Measurements from ENCODE around the gene ANKRD63.

Gene ANKRD63

DNA sequence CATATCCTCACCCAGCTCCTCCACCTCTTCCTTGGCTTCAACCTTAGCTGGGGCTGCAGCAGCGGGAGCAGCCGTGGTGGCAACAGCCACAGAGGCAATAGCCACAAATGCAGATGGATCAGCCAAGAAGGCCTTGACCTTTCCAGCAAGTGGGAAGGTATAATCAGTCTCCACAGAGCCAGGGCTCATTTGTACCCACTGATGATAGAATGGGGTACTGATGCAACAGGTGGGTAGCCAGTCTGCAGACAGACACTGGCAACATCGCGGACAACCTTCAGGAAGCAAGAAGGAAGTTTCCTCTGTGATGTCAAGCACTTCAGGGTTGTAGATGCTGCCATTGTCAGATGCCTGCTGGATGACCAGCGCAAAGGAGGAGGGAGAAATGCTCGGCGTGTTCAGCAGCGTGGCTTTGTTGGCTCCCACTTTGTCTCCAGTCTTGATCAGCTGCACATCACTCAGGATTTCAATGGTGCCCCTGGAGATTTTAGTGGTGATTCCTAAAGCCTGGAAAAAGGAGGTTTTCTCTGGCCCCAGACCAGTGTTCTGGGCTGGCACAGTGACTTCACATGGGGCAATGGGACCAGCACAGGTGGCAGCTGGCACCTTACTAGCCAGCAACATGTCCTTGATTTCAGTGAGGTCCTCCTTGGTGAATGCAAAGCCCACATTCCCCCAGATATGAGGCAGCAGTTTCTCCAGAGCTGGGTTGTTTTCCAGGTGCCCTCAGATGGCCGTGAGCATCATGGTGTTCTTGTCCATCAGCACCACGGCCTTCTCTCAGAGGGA is 29.7 kb upstream of the ANKRD63 start:
- no peak for DNase-seq

DNA sequence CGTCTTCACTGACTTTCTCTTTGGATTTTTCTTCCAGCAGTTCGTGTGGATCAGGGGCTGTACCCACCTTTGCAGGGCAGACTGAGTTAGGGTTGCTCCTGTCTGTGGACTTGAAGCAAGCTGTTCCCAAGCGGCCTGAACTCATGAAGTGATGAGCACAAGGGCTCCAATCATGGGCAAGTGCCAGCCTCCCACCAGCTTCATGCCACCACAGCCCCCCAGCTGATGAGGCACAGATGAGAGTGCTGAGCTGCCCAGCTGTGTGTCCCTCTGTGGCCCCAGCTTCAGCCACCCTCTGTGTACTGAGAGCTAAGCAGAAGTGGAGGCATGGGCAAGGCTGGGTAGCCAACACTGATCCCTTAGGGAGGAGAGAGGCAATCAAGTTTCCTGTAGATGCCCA is 28.1 kb upstream of the ANKRD63 start:
- DNase-seq, result no peak

- DNase-seq, result peak in 2 of 4 experiments; percentile 43 to 57
Observed at GRCh38 chr15:40310001-40310959, 27.4 kb upstream of the ANKRD63 start.

GRCh38 chr15:40309344-40309862 is 26.5 kb upstream of the ANKRD63 start:
- DNase-seq, result no peak

DNA sequence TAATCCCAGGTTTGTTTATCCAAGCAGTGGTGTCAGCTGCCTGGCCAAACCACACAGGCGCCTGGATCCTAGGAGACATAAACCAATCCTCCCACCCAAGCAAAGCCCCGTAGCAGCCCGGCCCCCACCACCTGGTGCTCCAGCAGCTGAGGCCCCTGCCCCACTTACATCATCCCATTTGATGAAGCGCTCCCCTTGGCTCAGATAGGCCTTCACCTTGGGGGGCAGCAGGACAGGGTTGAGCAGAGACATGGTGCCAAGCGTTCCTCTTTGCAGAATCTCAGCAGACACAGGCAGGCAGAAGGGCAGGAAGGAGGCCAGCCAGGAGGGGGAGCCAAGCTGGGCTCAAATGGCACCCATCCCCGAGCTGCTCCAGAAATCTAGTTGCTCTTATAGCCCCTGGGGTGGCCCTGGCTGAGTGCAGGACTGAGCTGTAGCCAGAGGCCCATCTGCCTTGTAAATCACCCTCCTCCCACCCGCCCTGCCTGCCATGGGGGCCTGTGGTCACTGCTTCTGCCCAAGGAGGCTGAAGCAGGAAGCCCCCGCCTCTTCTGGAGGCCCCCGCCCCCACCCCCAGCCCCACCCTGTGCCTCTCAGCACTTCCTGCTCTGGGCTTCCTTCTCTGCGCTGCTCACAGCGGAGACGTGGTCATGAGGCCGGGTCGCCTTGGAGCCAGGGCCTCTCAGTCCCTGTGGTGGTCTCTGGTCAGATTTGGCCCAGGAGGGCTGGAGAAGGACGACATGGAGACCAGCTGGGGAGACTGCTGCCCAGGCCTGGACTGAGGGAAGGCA is 24.8 kb upstream of the ANKRD63 start, which contains the start of gene PLCB2:
TSS of gene PLCB2 (minus strand) at position 515 of the 791 bp plus-strand sequence. CDS start at position 252, 263 bp downstream.
- peak in 3 of 4 experiments; percentile 36 to 67 (median 64) for DNase-seq

- no peak for DNase-seq
Observed at GRCh38 chr15:40306908-40307307, 24.0 kb upstream of the ANKRD63 start.

DNA sequence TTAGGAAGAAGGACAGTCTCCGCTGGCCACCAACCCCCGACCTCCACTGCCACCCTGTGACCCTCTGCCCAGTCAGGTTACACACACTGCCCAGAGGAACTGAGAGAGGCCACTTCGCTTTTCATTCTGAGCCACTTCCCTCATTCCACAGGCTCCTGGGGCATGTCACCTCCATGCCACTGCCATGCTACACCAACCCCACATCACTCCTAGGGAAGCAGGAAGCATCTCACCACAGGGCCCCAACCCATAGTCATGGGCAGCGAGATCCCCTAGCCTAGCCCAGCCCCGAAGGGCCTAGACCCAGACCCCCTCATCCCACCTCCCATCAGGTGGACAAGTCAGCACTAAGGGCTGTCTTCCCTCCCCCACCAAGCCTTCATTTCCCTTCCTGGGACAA is 23.5 kb upstream of the ANKRD63 start:
- no peak for DNase-seq

- DNase-seq, result no peak
Observed at GRCh38 chr15:40305281-40305680, 22.4 kb upstream of the ANKRD63 start.

GRCh38 chr15:40303576-40303975 is 20.7 kb upstream of the ANKRD63 start:
- no peak for DNase-seq

GRCh38 chr15:40302981-40303380 is 20.1 kb upstream of the ANKRD63 start:
- DNase-seq, result no peak

GRCh38 chr15:40302288-40302886 is 19.5 kb upstream of the ANKRD63 start:
- no peak for DNase-seq

GRCh38 chr15:40301467-40302179 is 18.8 kb upstream of the ANKRD63 start:
- DNase-seq, result no peak

GRCh38 chr15:40300771-40301170 is 17.9 kb upstream of the ANKRD63 start:
- DNase-seq, result no peak

DNA sequence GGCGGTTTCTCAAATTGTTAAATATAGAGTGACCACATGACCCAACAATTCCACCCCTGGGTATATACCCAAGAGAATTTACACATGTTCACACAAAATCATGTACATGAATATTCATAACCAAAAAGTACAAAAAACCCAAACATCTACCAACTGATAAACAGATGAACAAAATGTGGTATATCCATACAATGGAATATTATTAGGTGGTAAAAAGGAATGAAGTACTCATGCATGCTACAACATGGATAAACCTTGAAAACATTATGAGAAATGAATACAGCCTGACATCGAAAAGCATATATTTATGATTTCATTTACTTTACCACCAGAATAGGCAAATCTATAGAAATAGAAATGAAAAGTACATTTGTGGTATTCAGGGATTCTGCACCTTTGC is 17.5 kb upstream of the ANKRD63 start:
- DNase-seq, result no peak

DNA sequence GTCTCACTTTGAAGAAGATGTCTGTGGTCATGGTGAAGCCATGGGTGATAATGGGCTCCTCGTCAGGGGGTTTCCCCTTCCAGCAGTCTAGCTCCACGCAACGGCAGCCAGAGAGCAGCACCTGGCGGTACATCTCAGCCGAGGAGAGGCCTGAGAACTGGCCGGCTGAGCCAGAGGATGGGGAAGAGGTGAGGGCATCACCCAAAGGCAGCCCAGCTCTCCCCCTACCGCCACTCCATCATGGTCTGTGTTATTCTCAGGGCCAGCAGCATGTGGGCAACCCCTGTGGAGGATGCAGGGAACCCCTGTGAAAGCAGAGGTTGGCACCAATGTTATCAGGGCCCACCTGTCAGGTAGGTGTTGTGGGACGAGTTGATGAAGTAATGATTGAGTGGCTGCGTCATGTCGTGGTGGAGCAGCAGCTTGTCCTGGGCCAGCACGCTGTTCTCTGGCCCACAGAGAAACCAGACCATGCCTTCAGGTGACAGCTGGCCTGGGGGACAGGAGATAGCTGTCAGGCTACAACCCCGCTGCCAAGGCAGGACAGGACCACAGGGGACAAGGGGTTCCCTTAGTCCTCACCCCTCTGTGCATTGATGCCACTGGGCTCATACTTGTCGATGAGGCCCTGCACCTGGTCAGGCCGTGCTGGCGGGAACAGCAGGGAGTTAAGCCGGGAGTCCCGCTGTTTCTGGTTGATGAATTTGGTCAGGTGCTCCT is 15.5 kb upstream of the ANKRD63 start:
- DNase-seq, result no peak

- DNase-seq, result no peak
Observed at GRCh38 chr15:40297356-40297755, 14.5 kb upstream of the ANKRD63 start.

DNA sequence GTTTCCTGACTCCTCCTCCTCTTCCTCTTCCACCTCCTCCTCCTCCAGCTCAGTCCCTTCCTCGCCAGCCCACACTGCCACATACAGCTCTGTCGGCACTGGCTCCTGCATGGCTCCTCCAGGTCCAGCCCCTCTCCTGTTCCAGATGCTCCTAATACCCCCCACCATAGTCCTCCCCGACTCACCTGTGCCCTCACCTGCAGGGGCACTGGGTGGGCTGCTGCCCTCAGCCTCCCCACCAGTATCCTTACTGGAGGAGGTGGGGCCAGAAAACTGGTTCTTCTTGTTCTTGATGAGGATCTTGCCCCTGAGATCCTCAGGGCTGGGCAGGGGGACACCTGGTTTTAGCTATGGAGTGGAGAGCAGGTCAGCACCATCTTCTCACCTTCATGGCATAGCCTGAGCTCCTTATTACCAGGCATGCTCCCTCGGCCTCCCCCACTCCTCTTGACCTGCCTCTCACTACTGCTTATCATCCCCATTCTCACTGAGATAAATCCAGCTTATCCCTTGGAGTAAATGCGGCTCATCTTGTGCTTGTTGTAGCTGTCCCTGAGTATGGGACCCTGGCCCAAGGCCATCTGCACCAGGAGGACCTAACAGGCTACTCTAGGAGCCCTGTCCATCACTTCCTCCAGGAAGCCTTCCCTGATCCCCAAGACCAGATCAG is 13.8 kb upstream of the ANKRD63 start:
- DNase-seq, result no peak

DNA sequence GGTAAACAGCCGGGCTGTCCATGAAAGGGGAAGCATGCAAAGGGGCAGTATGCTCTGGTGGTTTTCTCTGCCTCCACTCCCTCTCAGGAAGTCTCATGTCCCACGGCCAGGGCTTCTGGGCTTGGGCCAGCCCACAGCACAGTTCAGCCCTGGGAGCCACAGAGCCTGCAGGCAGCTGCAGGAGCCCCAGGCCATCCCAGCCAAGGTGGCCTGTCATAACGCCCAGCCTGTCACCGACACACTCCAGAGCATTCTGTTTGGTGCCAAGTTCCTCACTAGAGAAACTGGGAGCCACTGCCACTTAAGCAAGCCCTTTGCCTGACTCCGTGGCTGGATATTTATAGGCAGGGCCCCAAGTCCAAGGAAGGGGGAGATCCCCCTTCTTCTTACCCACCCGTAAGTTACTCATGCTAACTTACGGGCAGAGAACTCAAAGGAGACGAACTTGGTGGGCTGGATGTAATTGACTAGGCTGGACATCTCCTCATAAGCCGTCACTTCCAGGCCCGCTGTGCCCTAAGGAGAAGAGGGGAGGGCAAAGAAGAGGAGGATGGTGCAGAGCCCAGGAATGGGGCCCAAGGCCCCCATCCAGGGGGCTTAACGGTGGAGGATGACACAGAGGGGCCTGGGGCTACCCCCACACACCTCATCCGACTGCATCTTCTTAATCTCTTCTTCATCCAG is 13.2 kb upstream of the ANKRD63 start:
- no peak for DNase-seq

DNA sequence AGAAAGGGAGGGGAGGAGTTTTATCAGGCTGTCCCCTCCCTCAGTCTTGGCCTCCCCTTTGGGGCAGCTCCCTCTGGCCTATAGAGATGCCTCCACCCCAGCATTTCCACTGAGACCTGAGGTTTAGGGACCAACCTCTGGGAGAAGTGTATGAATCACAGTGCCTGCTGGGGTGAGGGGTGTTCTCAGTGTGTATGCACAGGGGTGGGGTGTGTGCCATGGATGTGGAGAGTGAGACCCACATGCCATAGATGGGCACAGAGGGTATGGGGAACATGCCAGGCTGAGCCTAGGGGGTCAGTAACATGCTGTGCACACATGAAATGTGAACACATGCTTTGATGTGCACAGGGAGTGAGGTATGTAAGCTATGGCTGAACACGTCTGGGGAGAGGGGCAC is 12.4 kb upstream of the ANKRD63 start:
- DNase-seq, result no peak

Data from activated naive CD4-positive, alpha-beta T cell (primary cell).